Stimulated activated CD4-positive, alpha-beta T cell treated with anti-CD3 and anti-CD28 coated beads, Interleukin-1b, Interleukin-23, amount 100 ng/mL, for 24 hours (primary cell): Measurements from ENCODE around the gene TTC22.

Experiments used
- DNase-seq, 4 experiments: peaks; one replicate each; pipeline ENCODE4 v3.0.0-alpha.2; 2020; ENCODE audit warnings: low read depth in 4 of 4, low spot score in 1 of 4

Gene TTC22

GRCh38 chr1:54800899-54801759 is at the start of gene TTC22:
TSS of gene TTC22 (minus strand) at chr1:54801323. CDS start at chr1:54801163, 160 bp downstream.
- peak in 3 of 4 experiments; percentile 27 to 52 (median 49) for DNase-seq

GRCh38 chr1:54850737-54851136 is 49.6 kb upstream of the TTC22 start:
- no peak for DNase-seq

- no peak for DNase-seq
Observed at GRCh38 chr1:54850069-54850730, 49.1 kb upstream of the TTC22 start.

- no peak for DNase-seq
Observed at GRCh38 chr1:54849219-54850068, 48.3 kb upstream of the TTC22 start.

- no peak for DNase-seq
Observed at GRCh38 chr1:54848134-54848948, 47.2 kb upstream of the TTC22 start.

GRCh38 chr1:54846716-54847284 is 45.7 kb upstream of the TTC22 start:
- DNase-seq: no peak

GRCh38 chr1:54846301-54846700 is 45.2 kb upstream of the TTC22 start:
- no peak for DNase-seq

GRCh38 chr1:54845772-54846171 is 44.6 kb upstream of the TTC22 start:
- no peak for DNase-seq

GRCh38 chr1:54844564-54844963 is 43.4 kb upstream of the TTC22 start:
- no peak for DNase-seq

GRCh38 chr1:54843449-54843848 is 42.3 kb upstream of the TTC22 start:
- DNase-seq: no peak

GRCh38 chr1:54842963-54843362 is 41.8 kb upstream of the TTC22 start:
- no peak for DNase-seq

- no peak for DNase-seq
Observed at GRCh38 chr1:54842206-54842915, 41.2 kb upstream of the TTC22 start.

- DNase-seq: no peak
Observed at GRCh38 chr1:54839824-54840223, 38.7 kb upstream of the TTC22 start.

- no peak for DNase-seq
Observed at GRCh38 chr1:54838565-54839180, 37.5 kb upstream of the TTC22 start.

- DNase-seq: no peak
Observed at GRCh38 chr1:54837002-54837853, 36.1 kb upstream of the TTC22 start.

- no peak for DNase-seq
Observed at GRCh38 chr1:54836594-54836993, 35.5 kb upstream of the TTC22 start.

- no peak for DNase-seq
Observed at GRCh38 chr1:54835970-54836369, 34.8 kb upstream of the TTC22 start.

- DNase-seq: no peak
Observed at GRCh38 chr1:54835131-54835898, 34.2 kb upstream of the TTC22 start.
